HepG2 (cell line): ENCODE measurements around the gene CEP128.

ENCODE experiments used
- CREM ChIP-seq, 2 experiments: sonication (generic) in 1 of 2; formaldehyde crosslinking in 1 of 2; IDR thresholded peaks; 2 replicates each; pipeline versions ENCODE4 v1.4.0 to v1.6.1; 2016 to 2020; ENCODE audit warnings: antibody characterized with exemption in 1 of 2, mild to moderate bottlenecking in 1 of 2, missing genetic modification reagents in 1 of 2
- FOSL1 ChIP-seq: sonication (generic); formaldehyde crosslinking; IDR thresholded peaks from 2 replicates; pipeline ENCODE4 v1.9.0; 2021; ENCODE audit warnings: missing genetic modification reagents, borderline replicate concordance
- MAFK ChIP-seq, 2 experiments: IDR thresholded peaks in 1 of 2; conservative IDR thresholded peaks in 1 of 2; 2 replicates each; pipeline ENCODE4 v1.6.1; 2011; ENCODE audit warnings: improper control_type of control experiment in 2 of 2, low read length in 2 of 2
- MYNN ChIP-seq: sonication (generic); formaldehyde crosslinking; IDR thresholded peaks from 2 replicates; pipeline ENCODE4 v1.4.0; 2020; ENCODE audit warnings: mild to moderate bottlenecking, low read depth, missing genetic modification reagents
- NFIC ChIP-seq: IDR thresholded peaks from 2 replicates; pipeline ENCODE4 v1.6.1; 2012; ENCODE audit warnings: mild to moderate bottlenecking, low read length, inconsistent platforms
- RFX5 ChIP-seq: IDR thresholded peaks from 2 replicates; pipeline ENCODE4 v1.6.1; 2011; ENCODE audit warnings: low read depth, low read length, improper control_type of control experiment

GRCh38 chr14:80981673-80982072, 40.1 kb upstream of the CEP128 start:
- TF ChIP-seq MYNN (CRISPR knock-in tag), result no peak
- no peak for TF ChIP-seq NFIC
- TF ChIP-seq RFX5, result no peak
- TF ChIP-seq FOSL1 (CRISPR knock-in tag), result no peak
- no peak for TF ChIP-seq MAFK (conservative IDR thresholded peaks at IDR 0.05 in 1 of 2, IDR thresholded peaks at IDR 0.05 in 1 of 2; ENCODE audit: low read length in 2 of 2)
- no peak for TF ChIP-seq CREM (IDR thresholded peaks at IDR 0.05)
- no peak for TF ChIP-seq CREM (CRISPR knock-in tag; IDR thresholded peaks at IDR 0.05)
